ENCODE measurements around the gene CCDC3. TPM values are rescaled to one million over a fixed set of nuclear protein-coding genes. Genes with fewer than 3 reads are reported as not detected.

The CCDC3 gene
- total and polyA plus RNA-seq, 2 of the 8 experiments (the other 6 are each of a cell fraction or from before 2014, with no cell fraction given): 3.4 to 3.7 TPM

GRCh38 chr10:12898271-12898670 lies 103.2 kb downstream of the CCDC3 start:
- H3K9me3 ChIP-seq (ENCODE audit: insufficient read depth in 2 of 2, low read depth in 1 of 2, low read length in 1 of 2): no peaks in the 10 kb centered on the region
- H3K4ac ChIP-seq (replicated peaks; ENCODE audit: insufficient read length, low read depth, low read length): no peak overlapping the region
- H3K4me2 ChIP-seq (ENCODE audit: insufficient read depth in 1 of 2, low read depth in 2 of 2, low read length in 2 of 2): no peak overlapping the region
- DNase-seq (ENCODE audit: low read depth in 1 of 2, low spot score in 2 of 2): no peak
- H2BK15ac ChIP-seq (ENCODE audit: low read length): no peak overlapping the region
- no peak overlapping the region for H2AFZ ChIP-seq (ENCODE audit: low read length)
- WGBS, 2 experiments (ENCODE audit: extremely low coverage in 1 of 2, insufficient coverage in 1 of 2, insufficient read length in 1 of 2, insufficient replicate concordance in 2 of 2, low coverage in 1 of 2, low lambda C conversion rate in 2 of 2, missing lambda C conversion rate in 1 of 2): 95% methylated on average over 24 of the region's 24 CpGs; no CpG with 5 or more reads in 1 of the 2 experiments
- no peaks in the 10 kb centered on the region; a peak in 1 of 8 replicates for H3K36me3 ChIP-seq (ENCODE audit: control insufficient read depth in 2 of 4, insufficient read depth in 4 of 4, low read length in 3 of 4)
- ChIA-PET POLR2A (ENCODE audit: partially characterized antibody) (interaction anchor here (0.7 kb wide), 1 partner anchor 279 kb away, joined by 3 read pairs; no protein-coding TSS in a partner anchor), CTCF (ENCODE audit: partially characterized antibody) (interaction anchor here (0.7 to 1.5 kb wide), 6 partner anchors 10 to 177 kb away, joined by 3 to 5 read pairs (median 4); no protein-coding TSS in a partner anchor)
- no peak overlapping the region for H3K23ac ChIP-seq (ENCODE audit: insufficient read length)
- no peak overlapping the region for H3K18ac ChIP-seq (ENCODE audit: extremely low read depth, low read length)
- H2BK5ac ChIP-seq (ENCODE audit: low read depth, low read length): no peak overlapping the region
- no peaks in the 10 kb centered on the region; the same call in 1 of the 2 replicates for H3K23me2 ChIP-seq (ENCODE audit: low read depth, low read length)
- no peak overlapping the region for H4K5ac ChIP-seq (ENCODE audit: insufficient read length, low read depth, low read length)
- TF ChIP-seq SIX5 (IDR thresholded peaks at IDR 0.05; ENCODE audit: low read depth, low read length): no peak
- no peak for TF ChIP-seq SUZ12 (IDR thresholded peaks at IDR 0.05; ENCODE audit: low read length)
- TF ChIP-seq RXRA (IDR thresholded peaks at IDR 0.05; ENCODE audit: insufficient read depth, low read depth, low read length): no peak
- no peak for TF ChIP-seq CEBPB (IDR thresholded peaks at IDR 0.05; ENCODE audit: low read depth, low read length)
- TF ChIP-seq NANOG (IDR thresholded peaks at IDR 0.05; ENCODE audit: insufficient read depth, low read depth, low read length, poor library complexity, severe bottlenecking): no peak
- no peak overlapping the region for H3K9ac ChIP-seq (replicated peaks in 1 of 4; ENCODE audit: extremely low read depth in 1 of 4, low read depth in 3 of 4, low read length in 3 of 4)
- H3K27me3 ChIP-seq (replicated peaks in 1 of 4; ENCODE audit: control insufficient read depth in 3 of 4, extremely low read depth in 1 of 4, insufficient read depth in 3 of 4, low read length in 3 of 4): no peaks in the 10 kb centered on the region
- no peak overlapping the region for H3K14ac ChIP-seq (ENCODE audit: insufficient read length)
- no peak overlapping the region for H3K56ac ChIP-seq (replicated peaks; ENCODE audit: insufficient read length, low read depth, low read length)
- H4K20me1 ChIP-seq (replicated peaks in 1 of 2; ENCODE audit: control insufficient read depth in 1 of 2, insufficient read depth in 2 of 2, low read length in 2 of 2): no peaks in the 10 kb centered on the region
- H3K4me1 ChIP-seq (replicated peaks in 1 of 4; ENCODE audit: control insufficient read depth in 3 of 4, insufficient read depth in 4 of 4, low read length in 3 of 4): peaks cover 0 to 8% (median 3%) of the 10 kb centered on the region in 4 experiments; a peak in 4 of 7 replicates
- no peak overlapping the region for H2BK12ac ChIP-seq (ENCODE audit: low read depth, low read length)
- H3K79me2 ChIP-seq (ENCODE audit: control insufficient read depth in 1 of 2, insufficient read depth in 2 of 2, low read length in 2 of 2): no peaks in the 10 kb centered on the region
- no peaks in the 10 kb centered on the region for H3K79me1 ChIP-seq (ENCODE audit: low read depth, low read length)
- H2BK120ac ChIP-seq (replicated peaks; ENCODE audit: low read depth, low read length): no peak overlapping the region
- no peak overlapping the region for H3K4me3 ChIP-seq (ENCODE audit: extremely low read depth in 1 of 4, insufficient read depth in 2 of 4, low read depth in 3 of 4, low read length in 4 of 4)
- no peak overlapping the region for H2BK20ac ChIP-seq (ENCODE audit: low read length)
- H4K91ac ChIP-seq (replicated peaks; ENCODE audit: insufficient read length, low read length): no peak overlapping the region
- H3K27ac ChIP-seq (ENCODE audit: low read depth, low read length): no peak overlapping the region
- FAIRE-seq: no peak
- H4K8ac ChIP-seq (ENCODE audit: extremely low read depth, insufficient read depth, low read length): no peak overlapping the region; the same call in 1 of the 2 replicates
- no peak overlapping the region for H2AK5ac ChIP-seq (ENCODE audit: low read depth, low read length)

All from H1 (cell line).